ENCODE measurements around the gene MBNL2.
"Not testable (repeated sequence)": the region's sequence is repeated elsewhere in the genome, so short reads cannot be mapped to it uniquely, and the experiment has no call there.

The MBNL2 gene

DNA sequence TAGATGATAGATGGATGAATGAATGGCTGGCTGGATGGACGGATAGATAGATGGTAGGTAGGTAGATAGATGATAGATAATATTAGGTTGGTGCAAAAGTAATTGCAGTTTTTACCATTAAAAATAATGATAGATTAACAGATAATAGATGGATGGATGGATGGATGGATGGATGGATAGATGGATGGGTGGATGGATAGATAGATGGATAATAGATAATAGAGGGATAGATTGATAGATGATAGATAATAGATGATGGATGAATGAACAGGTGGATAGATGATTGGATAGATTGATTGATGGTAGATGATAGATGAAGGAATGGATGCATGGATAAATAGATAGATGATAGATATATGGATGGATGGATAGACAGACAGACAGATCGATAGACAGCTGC is 124.0 kb downstream of the MBNL2 start:
- Mint-ChIP-seq H3K36me3 (ENCODE audit: low read depth) (peaks cover 66% of the 10 kb centered on the region), H3K9me3 (peaks cover 6% of the 10 kb centered on the region), H3K27me3 (ENCODE audit: low read depth) (no peaks in the 10 kb centered on the region), H3K4me3 (no peak overlapping the region), H3K4me1 (peaks cover 3% of the 10 kb centered on the region), H3K27ac (no peak overlapping the region)
- TF ChIP-seq, protein P1, sequence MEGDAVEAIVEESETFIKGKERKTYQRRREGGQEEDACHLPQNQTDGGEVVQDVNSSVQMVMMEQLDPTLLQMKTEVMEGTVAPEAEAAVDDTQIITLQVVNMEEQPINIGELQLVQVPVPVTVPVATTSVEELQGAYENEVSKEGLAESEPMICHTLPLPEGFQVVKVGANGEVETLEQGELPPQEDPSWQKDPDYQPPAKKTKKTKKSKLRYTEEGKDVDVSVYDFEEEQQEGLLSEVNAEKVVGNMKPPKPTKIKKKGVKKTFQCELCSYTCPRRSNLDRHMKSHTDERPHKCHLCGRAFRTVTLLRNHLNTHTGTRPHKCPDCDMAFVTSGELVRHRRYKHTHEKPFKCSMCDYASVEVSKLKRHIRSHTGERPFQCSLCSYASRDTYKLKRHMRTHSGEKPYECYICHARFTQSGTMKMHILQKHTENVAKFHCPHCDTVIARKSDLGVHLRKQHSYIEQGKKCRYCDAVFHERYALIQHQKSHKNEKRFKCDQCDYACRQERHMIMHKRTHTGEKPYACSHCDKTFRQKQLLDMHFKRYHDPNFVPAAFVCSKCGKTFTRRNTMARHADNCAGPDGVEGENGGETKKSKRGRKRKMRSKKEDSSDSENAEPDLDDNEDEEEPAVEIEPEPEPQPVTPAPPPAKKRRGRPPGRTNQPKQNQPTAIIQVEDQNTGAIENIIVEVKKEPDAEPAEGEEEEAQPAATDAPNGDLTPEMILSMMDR (IDR thresholded peaks at IDR 0.05; ENCODE audit: unreplicated experiment in 3 of 3): no peak

DNA sequence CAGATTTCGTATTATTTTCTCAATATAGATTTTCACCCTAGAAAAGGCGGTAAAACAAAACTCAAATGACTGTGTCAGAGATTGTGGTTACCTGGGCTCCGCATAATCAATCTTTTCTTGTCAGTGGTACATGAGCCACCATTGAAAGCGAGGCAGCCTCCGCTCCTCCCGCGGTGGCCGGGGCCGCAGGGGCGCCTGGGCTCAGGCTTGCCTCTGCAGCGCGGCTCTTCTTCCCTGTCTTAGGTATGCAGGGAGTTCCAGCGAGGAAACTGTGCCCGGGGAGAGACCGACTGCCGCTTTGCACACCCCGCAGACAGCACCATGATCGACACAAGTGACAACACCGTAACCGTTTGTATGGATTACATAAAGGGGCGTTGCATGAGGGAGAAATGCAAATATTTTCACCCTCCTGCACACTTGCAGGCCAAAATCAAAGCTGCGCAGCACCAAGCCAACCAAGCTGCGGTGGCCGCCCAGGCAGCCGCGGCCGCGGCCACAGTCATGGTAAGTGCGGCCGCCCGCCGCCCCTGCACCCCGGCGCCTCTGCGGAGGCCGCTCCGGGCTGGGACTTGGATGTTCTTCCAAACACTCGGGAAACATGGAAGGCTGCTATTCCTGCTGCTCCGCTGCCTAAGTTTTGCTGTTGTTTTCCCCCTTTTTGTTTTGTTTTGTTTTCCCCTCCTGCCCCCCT is 124.6 kb downstream of the MBNL2 start:
- TF ChIP-seq, protein P1 (IDR thresholded peaks at IDR 0.05; ENCODE audit: unreplicated experiment in 3 of 3): no peak
- H3K4me3 Mint-ChIP-seq: no peak overlapping the region

DNA sequence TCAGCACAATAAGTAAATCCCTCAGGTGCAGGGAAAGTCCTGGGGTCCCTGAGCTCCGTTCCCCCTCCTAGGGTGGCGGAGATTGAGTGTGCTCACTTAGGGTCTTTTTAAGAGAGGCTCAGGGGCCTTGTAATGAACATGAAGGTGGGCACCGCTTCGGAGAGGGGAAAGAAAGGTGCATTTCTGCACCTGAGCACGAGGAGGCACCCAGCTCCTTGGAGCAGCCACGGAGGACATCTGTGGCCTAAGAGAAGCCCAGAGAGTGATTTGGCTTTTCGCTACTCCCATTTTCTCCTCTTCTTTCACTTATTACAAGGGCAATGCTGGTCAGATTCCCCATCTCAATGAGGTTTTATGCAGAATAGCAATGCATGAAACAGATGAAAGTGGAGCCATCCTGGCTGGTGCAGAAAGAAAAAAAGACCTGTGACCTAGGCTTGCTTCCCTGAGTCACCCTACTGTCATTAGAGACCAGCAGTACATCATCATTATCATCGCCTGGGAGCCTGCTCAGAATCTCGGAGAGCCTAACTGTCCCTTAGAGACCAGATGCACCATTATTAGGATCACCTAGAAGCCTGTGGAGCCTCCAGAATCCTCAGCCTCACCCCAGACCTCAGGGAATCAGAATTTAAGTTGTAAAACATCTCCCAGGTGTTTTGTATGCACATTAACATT is 125.3 kb downstream of the MBNL2 start:
- Mint-ChIP-seq H3K27me3 (ENCODE audit: low read depth) (no peaks in the 10 kb centered on the region), H3K36me3 (ENCODE audit: low read depth) (peaks cover 78% of the 10 kb centered on the region), H3K4me3 (no peak overlapping the region), H3K27ac (no peak overlapping the region), H3K4me1 (no peaks in the 10 kb centered on the region), H3K9me3 (peaks cover 11% of the 10 kb centered on the region)
- TF ChIP-seq, protein P1 (IDR thresholded peaks at IDR 0.05; ENCODE audit: unreplicated experiment in 3 of 3): no peak

More for the DNA sequence above, 124.6 kb downstream of the MBNL2 start:
- H3K27ac Mint-ChIP-seq: no peak overlapping the region
- H3K36me3 Mint-ChIP-seq (ENCODE audit: low read depth): peaks cover 72% of the 10 kb centered on the region
- no peaks in the 10 kb centered on the region for H3K27me3 Mint-ChIP-seq (ENCODE audit: low read depth)
- no peaks in the 10 kb centered on the region for H3K4me1 Mint-ChIP-seq
- H3K9me3 Mint-ChIP-seq: peaks cover 11% of the 10 kb centered on the region

DNA sequence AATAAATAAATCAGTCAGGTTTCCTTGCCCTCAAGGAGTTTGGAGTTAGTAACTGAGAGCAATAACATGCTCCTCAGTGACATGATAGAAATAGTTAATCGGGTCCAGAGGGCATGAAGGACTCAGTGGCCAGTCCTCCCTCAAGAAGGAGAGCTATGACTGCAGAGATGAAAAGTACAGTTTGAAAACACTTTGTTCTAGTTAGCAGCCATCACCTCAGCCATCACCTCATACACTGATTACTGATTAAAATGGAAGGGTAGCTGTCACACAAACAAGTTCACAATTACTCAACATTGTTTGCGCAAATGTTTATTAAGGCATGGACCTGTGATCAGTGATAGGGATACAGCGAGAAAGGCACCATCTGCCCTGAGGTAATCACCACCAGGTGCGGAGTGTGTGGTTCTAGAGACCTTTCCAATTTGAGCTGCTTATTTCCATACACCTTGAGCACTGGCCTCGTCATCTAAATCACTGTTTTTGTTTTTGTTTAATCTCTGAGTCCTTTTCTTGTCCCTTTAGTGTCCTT is 126.5 kb downstream of the MBNL2 start:
- H3K4me3 Mint-ChIP-seq: no peak overlapping the region
- H3K4me1 Mint-ChIP-seq: no peaks in the 10 kb centered on the region
- TF ChIP-seq, protein P1 (IDR thresholded peaks at IDR 0.05; ENCODE audit: unreplicated experiment in 3 of 3): no peak
- H3K27me3 Mint-ChIP-seq (ENCODE audit: low read depth): no peaks in the 10 kb centered on the region
- no peak overlapping the region for H3K27ac Mint-ChIP-seq
- H3K36me3 Mint-ChIP-seq (ENCODE audit: low read depth): peaks cover 78% of the 10 kb centered on the region
- H3K9me3 Mint-ChIP-seq: peaks cover 11% of the 10 kb centered on the region

DNA sequence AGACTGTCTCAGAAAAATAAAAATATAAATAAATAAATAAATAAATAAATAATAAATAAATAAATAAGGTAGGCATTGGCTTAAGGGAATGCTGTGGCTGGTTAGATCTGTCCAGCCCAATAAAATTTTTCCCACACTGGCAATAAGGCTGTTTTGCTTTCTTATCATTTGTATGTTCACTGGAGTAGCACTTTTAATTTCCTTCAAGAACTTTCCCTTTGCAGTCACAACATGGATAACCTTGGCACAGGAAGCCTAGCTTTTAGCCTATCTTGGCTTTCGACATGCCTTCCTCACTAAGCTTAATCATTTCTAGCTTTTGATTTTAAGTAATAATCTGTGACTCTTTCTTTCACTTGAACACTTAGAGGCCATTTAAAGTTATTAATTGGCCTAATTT is 129.9 kb downstream of the MBNL2 start:
- H3K4me3 Mint-ChIP-seq; H3K4me1 Mint-ChIP-seq; H3K27ac Mint-ChIP-seq; H3K27me3 Mint-ChIP-seq (ENCODE audit: low read depth): not testable (repeated sequence)
- H3K9me3 Mint-ChIP-seq: peaks cover 11% of the 10 kb centered on the region
- peaks cover 85% of the 10 kb centered on the region for H3K36me3 Mint-ChIP-seq (ENCODE audit: low read depth)

DNA sequence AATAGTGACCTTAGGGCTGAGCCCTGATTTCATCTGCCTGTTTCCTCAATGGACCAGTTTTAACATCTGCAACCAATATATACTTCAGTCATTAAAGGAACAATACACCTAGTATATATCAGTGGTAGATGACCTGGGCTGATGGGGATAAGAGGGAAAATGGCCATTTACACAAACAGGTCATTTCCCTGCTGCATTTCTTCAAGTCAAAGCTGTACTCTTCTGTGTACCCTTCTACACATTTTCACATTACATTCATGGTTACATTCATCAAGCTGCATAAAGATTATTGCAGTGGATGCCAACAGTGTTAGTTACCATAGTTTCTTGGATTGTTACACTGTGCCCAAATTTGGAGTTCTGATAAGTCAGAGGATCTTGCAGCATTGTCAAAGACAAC is 130.7 kb downstream of the MBNL2 start:
- no peaks in the 10 kb centered on the region for H3K4me1 Mint-ChIP-seq
- peaks cover 77% of the 10 kb centered on the region for H3K36me3 Mint-ChIP-seq (ENCODE audit: low read depth)
- no peak overlapping the region for H3K4me3 Mint-ChIP-seq
- no peak overlapping the region for H3K27ac Mint-ChIP-seq
- H3K27me3 Mint-ChIP-seq (ENCODE audit: low read depth): no peaks in the 10 kb centered on the region
- peaks cover 11% of the 10 kb centered on the region for H3K9me3 Mint-ChIP-seq
- TF ChIP-seq, protein P1 (IDR thresholded peaks at IDR 0.05; ENCODE audit: unreplicated experiment in 3 of 3): no peak

Data from nephron (organoid).